HT-29 (cell line): ENCODE data around the gene OR52D1. TPM values are rescaled to one million over a fixed set of nuclear protein-coding genes. Genes with fewer than 3 reads are reported as not detected.

Experiments
- DNase-seq: peaks from one replicate; pipeline ENCODE4 v3.0.0-alpha.2; 2015; ENCODE audit warnings: low spot score
- total RNA-seq: library from RNA; depleted of rRNA; stranded (reverse); fragments of >200 nt; shearing (Covaris generic); gene quantifications from 2 replicates; pipeline ENCODE4 v1.2.3, GENCODE V29; 2014; rRNA removed

Gene OR52D1
- total RNA-seq, 1 experiment from 2014 or later = not detected

GRCh38 chr11:5509803-5510202, 21.3 kb downstream of the OR52D1 start, which contains the start of gene UBQLN3:
Gene UBQLN3, minus strand, starts transcription at chr11:5509957. Its CDS starts 399 bp downstream, at chr11:5509558.
- no peak for DNase-seq

GRCh38 chr11:5514841-5515240, 26.4 kb downstream of the OR52D1 start:
- DNase-seq = no peak

GRCh38 chr11:5516599-5516998, 28.1 kb downstream of the OR52D1 start, which contains the start of gene UBQLNL:
Gene UBQLNL, minus strand, starts transcription at chr11:5516699. Its CDS starts 258 bp downstream, at chr11:5516441.
- DNase-seq = no peak

- no peak for DNase-seq
These were observed 33.1 kb downstream of the OR52D1 start for GRCh38 chr11:5521540-5521939.

GRCh38 chr11:5522308-5522707, 33.8 kb downstream of the OR52D1 start:
- no peak for DNase-seq

- DNase-seq = no peak
These were observed 36.3 kb downstream of the OR52D1 start for GRCh38 chr11:5524756-5525155.

GRCh38 chr11:5527716-5528115, 39.2 kb downstream of the OR52D1 start:
- DNase-seq = no peak

GRCh38 chr11:5528495-5528894, 40.0 kb downstream of the OR52D1 start:
- no peak for DNase-seq

- DNase-seq = no peak
These were observed 42.8 kb downstream of the OR52D1 start for GRCh38 chr11:5531053-5531831.

- no peak for DNase-seq
These were observed 45.6 kb downstream of the OR52D1 start for GRCh38 chr11:5534046-5534445.

- no peak for DNase-seq
These were observed 48.0 kb downstream of the OR52D1 start for GRCh38 chr11:5536482-5536881.

Other genes starting within 250 kb of the OR52D1 start
- gene HBG1, start 238.8 kb upstream of the OR52D1 start, total RNA-seq = not detected in 2 replicates
- gene HBG2, start 233.9 kb upstream of the OR52D1 start, total RNA-seq = not detected in 2 replicates
- not detected in 2 replicates for gene HBE1, start 218.7 kb upstream of the OR52D1 start, total RNA-seq
- gene OR51B4, start 186.7 kb upstream of the OR52D1 start, total RNA-seq = not detected in 2 replicates
- not detected in 2 replicates for gene OR51B2, start 164.4 kb upstream of the OR52D1 start, total RNA-seq
- gene OR51B5, start 145.2 kb upstream of the OR52D1 start, total RNA-seq = not detected in 2 replicates
- gene OR51B6, start 137.2 kb upstream of the OR52D1 start, total RNA-seq = not detected in 2 replicates
- gene OR51M1, start 104.9 kb upstream of the OR52D1 start, total RNA-seq = not detected in 2 replicates
- not detected in 2 replicates for gene OR51Q1, start 66.6 kb upstream of the OR52D1 start, total RNA-seq
- gene OR51I1, start 47.2 kb upstream of the OR52D1 start, total RNA-seq = not detected in 2 replicates
- gene OR51I2, start 39.4 kb upstream of the OR52D1 start, total RNA-seq = not detected in 2 replicates
- not detected in 2 replicates for gene UBQLN3, start 21.3 kb downstream of the OR52D1 start, total RNA-seq
- gene UBQLNL, start 28.0 kb downstream of the OR52D1 start, total RNA-seq = not detected in 2 replicates
- gene OR52H1, start 59.9 kb downstream of the OR52D1 start, total RNA-seq = not detected in 2 replicates
- gene OR52B6, start 92.2 kb downstream of the OR52D1 start, total RNA-seq = not detected in 2 replicates
- 0.47 and 2.7 TPM in 2 replicates for gene TRIM6, start 108.0 kb downstream of the OR52D1 start, total RNA-seq
- 2.8 and 4.7 TPM in 2 replicates for gene TRIM34, start 136.3 kb downstream of the OR52D1 start, total RNA-seq
- 11.0 and 16.6 TPM in 2 replicates for gene TRIM5, start 196.4 kb downstream of the OR52D1 start, total RNA-seq
- 0.33 TPM in 1 of 2 replicates, not detected in the other for gene TRIM22, start 201.1 kb downstream of the OR52D1 start, total RNA-seq
- gene OR56B1, start 247.8 kb downstream of the OR52D1 start, total RNA-seq = not detected in 2 replicates